GM23248 (cell line): ENCODE results near the gene REPS2. TPM values are rescaled to one million over a fixed set of nuclear protein-coding genes. Genes with fewer than 3 reads are reported as not detected.
A peak's percentile ranks its signal among the peaks of the same experiment; 100 is the strongest.

Experiments used
- DNase-seq: peaks from one replicate; pipeline ENCODE4 v3.0.0-alpha.2; 2015
- H2AFZ ChIP-seq: fragments of 200-600 bp; sonication (generic); 2 replicates; pipeline ENCODE4 v1.6.1; 2016; ENCODE audit warnings: antibody characterized with exemption
- H3F3A ChIP-seq: fragments of 200-600 bp; sonication (generic); 2 replicates; pipeline ENCODE4 v1.6.1; 2016; ENCODE audit warnings: mild to moderate bottlenecking, antibody characterized with exemption, mixed run types; ENCODE audit not compliant: insufficient read depth
- H3K27ac ChIP-seq: fragments of 200-600 bp; sonication (generic); 2 replicates; pipeline ENCODE4 v1.5.1; 2016; ENCODE audit warnings: mild to moderate bottlenecking
- H3K27me3 ChIP-seq: fragments of 200-600 bp; sonication (generic); replicated peaks from 2 replicates; pipeline ENCODE4 v1.6.1; 2016; ENCODE audit warnings: mild to moderate bottlenecking; ENCODE audit not compliant: insufficient read depth
- H3K36me3 ChIP-seq: fragments of 200-600 bp; sonication (generic); 2 replicates; pipeline ENCODE4 v1.6.1; 2016; ENCODE audit warnings: low read depth, mild to moderate bottlenecking
- H3K4me1 ChIP-seq: fragments of 200-600 bp; sonication (generic); 2 replicates; pipeline ENCODE4 v1.6.1; 2016; ENCODE audit warnings: mild to moderate bottlenecking; ENCODE audit not compliant: insufficient read depth
- H3K4me2 ChIP-seq: fragments of 200-600 bp; sonication (generic); one replicate; pipeline ENCODE4 v1.6.1; 2016; ENCODE audit warnings: mild to moderate bottlenecking; ENCODE audit not compliant: unreplicated experiment
- H3K4me3 ChIP-seq: fragments of 200-600 bp; sonication (generic); 2 replicates; pipeline ENCODE4 v1.5.1; 2016; ENCODE audit warnings: mild to moderate bottlenecking
- H3K79me2 ChIP-seq: fragments of 200-600 bp; sonication (generic); 2 replicates; pipeline ENCODE4 v1.6.1; 2016; ENCODE audit warnings: mild to moderate bottlenecking; ENCODE audit not compliant: insufficient read depth
- H3K9ac ChIP-seq: fragments of 200-600 bp; sonication (generic); 2 replicates; pipeline ENCODE4 v1.6.1; 2016; ENCODE audit warnings: mild to moderate bottlenecking
- H3K9me2 ChIP-seq: fragments of 200-600 bp; sonication (generic); 2 replicates; pipeline ENCODE4 v1.6.1; 2016; ENCODE audit warnings: mixed run types, mild to moderate bottlenecking, moderate library complexity; ENCODE audit not compliant: insufficient read depth
- H3K9me3 ChIP-seq: fragments of 200-600 bp; sonication (generic); one replicate; pipeline ENCODE4 v1.6.1; 2017; ENCODE audit warnings: low read depth
- H4K20me1 ChIP-seq: fragments of 200-600 bp; sonication (generic); 2 replicates; pipeline ENCODE4 v1.6.0; 2016; ENCODE audit not compliant: insufficient read depth
- EZH2 ChIP-seq: fragments of 200-600 bp; sonication (generic); IDR thresholded peaks from 2 replicates; pipeline ENCODE4 v1.6.1; 2018; ENCODE audit warnings: antibody characterized with exemption, mild to moderate bottlenecking; ENCODE audit not compliant: insufficient read depth, poor library complexity, severe bottlenecking
- EZH2phosphoT487 ChIP-seq: fragments of 200-600 bp; sonication (generic); IDR thresholded peaks from 2 replicates; pipeline ENCODE4 v1.6.1; 2018; ENCODE audit warnings: antibody characterized with exemption, moderate library complexity, mild to moderate bottlenecking, low read depth; ENCODE audit not compliant: insufficient read depth
- WGBS, 2 experiments: methylation state at CpG; one replicate each; pipeline ENCODE4 v1.1.6; 2015 to 2017; ENCODE audit warnings: low lambda C conversion rate in 2 of 2, low coverage in 1 of 2; ENCODE audit errors: missing lambda C conversion rate in 2 of 2; 5-methylcytosine and 5-hydroxymethylcytosine counted together
- in situ Hi-C: fragments of 300-500 bp; cut with MboI; formaldehyde crosslinking; loops from 2 replicates; pipeline ENCODE4 v1.15.0; 2020
- polyA plus RNA-seq: library from polyadenylated mRNA; unstranded; fragments of >200 nt; fragmentation: Nextera tagmentation; extraction: Ambion mirVana; gene quantifications from 2 replicates; pipeline ENCODE4 v1.2.1, GENCODE V29; 2016
- total RNA-seq: library from RNA; depleted of rRNA; stranded (reverse); fragments of >200 nt; shearing (Covaris generic); gene quantifications from 2 replicates; pipeline ENCODE4 v1.2.3, GENCODE V29; 2014

The REPS2 gene
- total and polyA plus RNA-seq, 2 experiments from 2014 or later, result 0.03 to 0.11 TPM

DNA sequence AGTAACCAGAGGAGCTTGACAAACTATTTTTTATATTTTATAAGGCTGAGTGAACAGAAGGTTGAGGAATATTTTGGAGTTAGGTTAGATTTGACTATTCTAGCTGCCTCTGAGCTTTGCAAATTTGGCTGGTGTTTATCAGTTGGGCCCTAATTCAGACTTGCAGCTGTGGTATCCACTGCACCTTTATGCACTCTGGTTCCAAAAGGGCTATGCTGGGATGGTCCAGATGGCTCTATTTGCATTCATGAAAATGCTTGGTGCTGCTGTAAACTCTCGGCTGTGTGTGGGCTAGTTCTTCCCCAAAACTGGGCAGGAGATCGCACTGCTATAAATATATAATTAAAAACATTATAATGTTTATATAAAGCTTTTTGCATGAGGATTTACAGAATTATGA, 106.3 kb downstream of the REPS2 start:
- Histone ChIP-seq H3K9me2 (no peaks in the 10 kb centered on the region), H3K9ac (no peak overlapping the region), H3K27me3 (no peaks in the 10 kb centered on the region), H3K36me3 (no peaks in the 10 kb centered on the region), H3K79me2 (no peaks in the 10 kb centered on the region), H3K27ac (no peak overlapping the region), H3K4me1 (peaks cover 12% of the 10 kb centered on the region), H3K4me3 (no peak overlapping the region), H3F3A (peaks cover 8% of the 10 kb centered on the region), H3K4me2 (peak overlapping the region; percentile 12), H4K20me1 (no peaks in the 10 kb centered on the region), H2AFZ (no peak overlapping the region), H3K9me3 (no peaks in the 10 kb centered on the region)
- no peak for DNase-seq
- TF ChIP-seq EZH2phosphoT487, result no peak
- no peak for TF ChIP-seq EZH2
- WGBS, 2 experiments, result 41 to 50% methylated on average over 2 of the region's 2 CpGs
- in situ Hi-C loops, result no loop called here

DNA sequence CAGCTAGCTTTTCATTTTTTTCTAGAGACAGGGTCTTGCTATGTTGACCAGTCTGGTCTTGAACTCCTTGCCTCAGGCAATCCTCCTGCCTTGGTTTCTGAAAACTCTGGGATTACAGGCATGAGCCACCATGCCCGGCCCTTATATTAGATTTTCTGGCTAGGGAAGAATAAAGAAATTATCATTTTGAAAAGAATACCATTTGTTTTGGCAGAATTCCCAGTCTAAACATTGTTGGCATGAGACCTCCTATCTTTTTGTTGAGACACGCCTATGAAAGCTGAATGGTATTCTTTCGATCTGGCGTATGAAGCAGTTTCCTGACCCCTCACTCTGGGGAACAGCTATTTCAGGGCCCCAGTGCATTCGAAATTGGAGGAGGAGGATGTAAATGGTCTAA, 107.0 kb downstream of the REPS2 start:
- no peaks in the 10 kb centered on the region for H3K27me3 ChIP-seq
- no peaks in the 10 kb centered on the region for H3K9me2 ChIP-seq
- 83 to 90% methylated on average over 5 of the region's 5 CpGs for WGBS, 2 experiments
- H4K20me1 ChIP-seq, result no peaks in the 10 kb centered on the region
- no peak for TF ChIP-seq EZH2
- TF ChIP-seq EZH2phosphoT487, result no peak
- DNase-seq, result no peak
- peaks cover 12% of the 10 kb centered on the region for H3K4me1 ChIP-seq
- H3K9me3 ChIP-seq, result no peaks in the 10 kb centered on the region
- no peak overlapping the region for H3K9ac ChIP-seq
- peaks cover 8% of the 10 kb centered on the region for H3F3A ChIP-seq
- in situ Hi-C loops, result no loop called here
- H3K27ac ChIP-seq, result no peak overlapping the region
- no peaks in the 10 kb centered on the region for H3K36me3 ChIP-seq
- no peaks in the 10 kb centered on the region for H3K79me2 ChIP-seq
- no peak overlapping the region for H2AFZ ChIP-seq
- H3K4me3 ChIP-seq, result no peak overlapping the region
- no peak overlapping the region for H3K4me2 ChIP-seq

DNA sequence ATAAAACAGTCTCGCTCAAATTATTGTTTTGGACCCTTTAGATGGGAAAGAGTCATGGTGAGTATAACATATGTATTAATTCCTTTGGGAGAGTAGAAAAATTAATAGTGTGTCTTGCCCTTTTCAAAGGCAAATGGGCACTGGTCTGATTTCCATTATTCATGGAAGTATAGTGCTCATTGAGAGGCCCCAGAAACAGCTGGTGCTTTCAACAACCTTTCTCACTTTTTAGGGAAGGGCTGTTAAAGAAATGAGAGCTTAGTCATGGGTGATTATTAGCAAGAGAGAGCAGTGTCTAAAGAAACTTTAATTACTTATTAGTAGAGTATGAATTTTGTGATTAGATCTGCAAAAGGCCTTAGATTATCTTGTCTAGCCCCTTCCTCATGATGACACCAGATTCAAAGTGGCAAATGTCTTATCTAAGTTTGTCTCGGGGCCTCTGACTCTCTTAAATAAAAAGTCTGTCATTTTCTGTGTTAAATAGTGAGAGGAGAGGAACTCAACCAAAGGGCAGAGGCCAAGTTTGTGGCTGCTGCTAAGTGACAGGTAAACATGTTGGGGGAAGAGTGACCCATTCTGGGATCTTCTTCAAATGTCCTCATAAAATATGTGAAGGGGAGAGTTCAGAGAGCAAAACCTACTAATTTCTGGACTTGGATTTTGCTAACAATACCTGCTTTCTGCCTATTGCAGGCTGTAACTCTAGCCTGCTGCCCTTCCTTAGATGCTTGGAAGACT, 110.6 kb downstream of the REPS2 start:
- Histone ChIP-seq H3K4me1 (peaks cover 8% of the 10 kb centered on the region), H3K9me2 (no peaks in the 10 kb centered on the region), H3K79me2 (no peaks in the 10 kb centered on the region), H3K36me3 (no peaks in the 10 kb centered on the region), H2AFZ (no peak overlapping the region), H3K4me3 (no peak overlapping the region), H3K27me3 (no peaks in the 10 kb centered on the region), H3K27ac (no peak overlapping the region), H3K4me2 (no peak overlapping the region), H4K20me1 (no peaks in the 10 kb centered on the region), H3F3A (peaks cover 5% of the 10 kb centered on the region), H3K9me3 (no peaks in the 10 kb centered on the region), H3K9ac (no peak overlapping the region)
- in situ Hi-C loops, result no loop called here
- no peak for DNase-seq
- no peak for TF ChIP-seq EZH2phosphoT487
- WGBS, 2 experiments, result 89 to 92% methylated on average over 2 of the region's 2 CpGs

DNA sequence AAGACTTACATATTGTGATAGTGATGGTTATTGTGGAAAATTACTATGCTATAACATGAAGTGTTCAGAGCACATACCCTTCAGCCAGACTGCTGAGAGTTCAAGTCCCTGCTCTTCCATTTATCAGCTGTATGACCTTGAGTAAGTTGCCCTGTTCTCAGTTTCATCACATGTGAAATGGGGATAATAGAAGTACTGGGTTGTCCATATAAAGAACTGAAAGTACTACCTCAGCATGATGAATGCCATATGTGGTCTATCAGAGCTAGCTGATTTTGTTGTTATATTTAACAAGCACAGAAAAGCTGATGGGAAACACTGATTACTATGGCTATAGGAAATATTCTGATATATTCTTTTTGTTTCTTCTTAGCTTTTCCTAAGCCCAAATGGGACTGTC, 115.6 kb downstream of the REPS2 start:
- in situ Hi-C loops, result no loop called here
- Histone ChIP-seq H3K9me3 (no peaks in the 10 kb centered on the region), H3K27ac (no peak overlapping the region), H3K36me3 (no peaks in the 10 kb centered on the region), H3K27me3 (no peaks in the 10 kb centered on the region), H2AFZ (no peak overlapping the region), H4K20me1 (no peaks in the 10 kb centered on the region), H3K4me1 (no peaks in the 10 kb centered on the region), H3K4me2 (no peak overlapping the region), H3K9me2 (no peaks in the 10 kb centered on the region), H3K79me2 (no peaks in the 10 kb centered on the region), H3K4me3 (no peak overlapping the region), H3F3A (no peaks in the 10 kb centered on the region), H3K9ac (no peak overlapping the region)
- DNase-seq, result no peak
- TF ChIP-seq EZH2phosphoT487, result no peak
- TF ChIP-seq EZH2, result no peak

DNA sequence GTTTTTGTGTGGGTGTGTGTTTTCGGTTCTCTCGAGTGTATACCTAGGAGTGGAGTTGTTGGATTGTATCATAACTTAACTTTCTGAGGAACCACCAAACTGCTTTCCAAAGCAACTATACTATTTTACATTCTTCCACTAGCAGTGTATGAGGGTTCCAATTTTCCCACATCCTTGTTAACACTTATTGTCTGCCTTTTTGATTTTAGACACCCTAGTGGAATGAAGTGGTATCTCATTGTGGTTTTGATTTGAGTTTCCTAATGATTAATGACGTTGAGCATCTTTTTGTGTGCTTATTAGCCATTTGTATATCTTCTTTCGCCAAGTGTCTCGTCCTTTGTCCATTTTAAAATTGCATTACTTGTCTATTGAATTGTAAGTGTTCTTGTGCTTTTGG, 118.6 kb downstream of the REPS2 start:
- no peak overlapping the region for H3K4me3 ChIP-seq
- no peaks in the 10 kb centered on the region for H4K20me1 ChIP-seq
- no peaks in the 10 kb centered on the region for H3K79me2 ChIP-seq
- 92% methylated on average over 5 of the region's 5 CpGs for WGBS, 2 experiments
- in situ Hi-C loops, result no loop called here
- no peaks in the 10 kb centered on the region for H3K27me3 ChIP-seq
- no peaks in the 10 kb centered on the region for H3F3A ChIP-seq
- no peak for DNase-seq
- no peaks in the 10 kb centered on the region for H3K4me1 ChIP-seq
- H3K9ac ChIP-seq, result no peak overlapping the region
- TF ChIP-seq EZH2 (no peak), EZH2phosphoT487 (no peak)
- H3K9me3 ChIP-seq, result no peaks in the 10 kb centered on the region
- H2AFZ ChIP-seq, result no peak overlapping the region
- H3K27ac ChIP-seq, result no peak overlapping the region
- no peaks in the 10 kb centered on the region for H3K36me3 ChIP-seq
- H3K9me2 ChIP-seq, result no peaks in the 10 kb centered on the region
- H3K4me2 ChIP-seq, result no peak overlapping the region
